CD4-positive, alpha-beta T cell treated with Interleukin-4 for 1 hour (primary cell): Measurements from ENCODE around the gene STK24.
"Not testable (repeated sequence)": the region's sequence is repeated elsewhere in the genome, so short reads cannot be mapped to it uniquely, and the experiment has no call there.

ENCODE experiments used
- DNase-seq, 2 donors: peaks; one replicate each; pipeline ENCODE4 v3.0.0-alpha.2; 2020 to 2022

STK24 gene

DNA sequence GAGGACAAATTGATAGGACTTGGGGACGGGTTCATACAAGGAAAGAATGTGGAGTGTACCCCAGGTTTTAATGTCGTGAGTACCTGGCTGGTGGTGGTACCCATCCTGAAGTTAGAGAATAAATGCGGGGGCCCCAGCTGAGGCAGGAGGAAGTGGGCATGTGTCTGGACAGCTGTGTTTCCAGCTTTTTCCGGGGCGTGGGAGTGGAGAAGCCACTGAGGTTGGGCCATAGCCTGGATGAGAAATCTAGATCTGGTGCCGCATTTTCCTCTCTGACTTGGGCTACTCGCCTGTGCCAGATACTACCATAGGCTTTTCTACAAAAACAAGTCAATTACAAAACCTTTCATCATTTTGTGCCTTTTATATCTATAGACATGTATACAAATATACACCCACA lies 147.4 kb downstream of the STK24 start:
- no peak for DNase-seq

DNA sequence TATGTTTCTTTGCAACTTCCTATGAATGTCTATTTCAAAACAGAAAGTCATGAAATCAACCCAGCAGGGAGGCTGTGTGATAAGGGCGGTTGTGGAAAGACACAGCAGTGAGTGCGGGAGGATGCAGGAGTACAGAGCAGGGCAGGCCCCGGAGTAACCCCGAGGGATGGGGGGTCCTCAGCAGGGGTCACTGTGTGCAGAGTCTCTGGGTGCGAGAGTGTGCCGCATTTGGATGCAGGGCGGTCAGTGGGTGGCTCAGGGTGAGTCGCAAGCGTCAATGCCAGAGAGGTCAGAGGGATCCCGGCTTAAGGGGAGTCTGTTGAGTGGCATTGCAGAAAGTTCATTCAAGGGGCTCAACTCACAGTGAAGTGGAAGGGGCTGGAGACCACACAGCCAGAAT lies 147.8 kb downstream of the STK24 start:
- no peak for DNase-seq

DNA sequence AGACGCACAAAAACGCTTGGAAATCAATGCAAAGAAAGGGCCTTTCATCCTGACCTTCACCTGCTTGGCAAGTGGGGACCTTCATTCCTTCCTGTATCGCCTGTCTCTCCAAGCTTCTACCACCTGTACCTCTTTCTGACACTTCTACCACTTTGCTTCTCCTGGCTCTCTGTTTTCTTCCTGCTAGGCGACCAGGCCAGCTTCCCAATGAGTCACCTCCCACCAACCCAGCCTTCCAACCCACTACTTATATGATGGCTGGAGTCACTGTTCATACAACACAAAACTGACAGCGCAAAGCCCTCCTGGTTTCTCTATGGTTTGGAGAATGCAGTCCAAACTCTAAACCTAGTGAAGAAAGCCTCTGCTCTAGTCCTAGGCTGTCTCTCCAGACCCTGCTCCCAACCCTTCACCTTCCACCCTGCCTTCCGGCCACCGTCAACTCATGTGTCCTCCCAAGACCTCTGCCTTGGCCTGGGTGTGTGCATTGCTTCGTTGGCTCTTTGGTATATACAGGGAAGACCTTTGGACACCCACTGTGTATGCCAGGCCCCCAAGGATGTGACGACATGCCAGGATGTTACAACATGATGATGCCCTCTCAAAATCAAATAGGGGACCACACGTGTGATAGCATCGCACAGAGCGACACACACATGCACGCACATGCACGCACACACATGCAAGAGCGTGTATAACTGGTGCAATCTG lies 148.5 kb downstream of the STK24 start:
- DNase-seq: no peak

DNA sequence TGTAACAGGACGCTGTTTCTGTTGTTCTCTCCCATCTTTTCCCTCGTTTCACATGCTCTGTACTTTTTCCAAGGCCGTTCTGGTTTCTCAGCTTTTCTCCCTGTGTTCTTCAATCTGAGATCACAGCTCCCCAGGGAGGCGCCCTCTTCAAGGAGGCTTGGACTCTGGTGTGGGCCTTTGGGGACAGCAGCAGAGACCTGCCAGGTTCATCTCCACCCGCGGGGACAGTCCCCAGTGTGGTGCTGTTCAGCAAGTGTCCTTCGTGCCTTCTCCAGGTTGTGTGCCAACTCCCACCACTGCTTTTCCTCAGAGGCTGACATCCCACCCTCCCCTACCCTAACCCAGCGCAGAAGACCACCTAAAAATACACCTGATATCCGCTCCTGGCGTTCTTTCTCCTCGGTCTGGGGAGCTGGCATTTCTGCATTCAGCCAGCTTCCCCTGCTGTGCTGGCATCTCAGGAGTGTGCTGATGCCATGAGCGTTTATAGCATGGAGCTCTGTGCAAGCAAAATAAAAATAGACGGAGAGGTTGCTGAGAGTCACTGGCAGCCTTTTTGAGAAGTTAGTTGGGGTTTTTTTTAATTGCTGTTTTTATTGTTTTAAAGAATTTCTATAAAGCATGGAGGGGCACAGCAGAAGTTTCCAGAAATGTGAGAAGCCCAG lies 149.4 kb downstream of the STK24 start:
- no peak for DNase-seq

DNA sequence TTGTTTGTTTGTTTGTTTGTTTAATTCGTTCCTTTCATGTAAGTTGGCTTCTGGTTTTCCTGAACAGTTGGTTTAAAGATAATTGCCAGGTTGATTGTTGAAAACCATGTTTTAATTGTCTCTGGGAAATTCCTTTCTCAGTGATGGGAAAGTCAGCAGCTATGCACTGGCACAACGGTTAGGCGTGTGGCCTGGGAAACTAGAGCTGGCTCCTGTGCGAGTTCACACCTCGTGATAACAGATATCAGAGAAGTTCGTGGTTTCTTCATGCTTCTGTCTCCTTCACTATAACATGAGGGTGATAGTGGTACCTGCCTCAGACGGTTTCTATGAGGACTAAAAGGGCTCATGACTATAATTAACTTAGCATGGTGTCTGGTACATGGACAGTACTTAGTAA lies 153.5 kb downstream of the STK24 start:
- no peak for DNase-seq

DNA sequence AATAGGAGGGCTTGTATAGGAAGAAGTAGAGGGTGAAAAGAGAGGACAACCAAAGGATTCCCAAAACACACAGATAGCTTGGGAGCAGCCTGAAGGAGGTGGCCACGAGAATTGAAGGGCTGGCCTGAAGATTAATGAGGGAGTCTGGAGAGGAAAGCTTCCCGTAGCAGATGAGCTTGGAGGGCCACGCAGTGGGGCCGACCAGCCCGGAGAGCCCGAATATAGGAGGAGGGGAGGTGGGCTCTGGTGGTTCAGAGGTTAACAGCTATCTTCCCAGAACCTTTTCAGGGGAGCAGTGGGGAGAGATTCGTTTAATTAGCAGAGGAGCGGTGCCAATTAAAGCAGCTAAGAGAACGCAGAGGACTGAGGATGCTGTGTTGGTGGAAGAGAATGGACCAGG lies 154.9 kb downstream of the STK24 start:
- no peak for DNase-seq

DNA sequence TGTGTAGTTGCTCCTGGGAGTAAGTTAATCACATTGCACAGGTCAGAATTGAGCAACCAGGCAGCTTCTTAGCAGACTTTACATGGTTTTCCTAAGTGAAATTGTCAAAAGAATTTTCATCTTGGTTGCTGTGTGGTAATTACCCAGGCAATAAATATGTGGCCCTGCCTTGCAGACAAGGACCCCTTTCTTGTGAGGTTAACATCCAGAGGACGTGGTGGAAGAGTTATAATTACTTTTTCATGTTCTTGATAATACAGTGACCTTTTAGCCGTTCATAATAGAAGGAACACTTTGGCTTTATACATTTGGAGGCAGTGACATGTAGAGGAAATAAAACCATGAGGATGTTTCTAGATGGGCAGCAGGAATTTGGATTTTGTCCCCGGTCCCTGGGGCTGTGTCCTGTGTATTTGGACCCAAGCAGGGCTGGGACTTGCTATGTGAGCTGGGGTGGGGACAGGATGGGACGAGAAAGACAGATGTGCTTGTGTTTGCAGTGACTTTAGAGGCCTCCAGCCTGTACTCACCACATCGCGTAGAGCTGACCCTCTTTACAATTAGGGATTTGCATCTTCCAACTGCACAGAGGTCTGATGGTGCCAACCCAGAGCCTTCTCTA lies 156.2 kb downstream of the STK24 start:
- DNase-seq: no peak

DNA sequence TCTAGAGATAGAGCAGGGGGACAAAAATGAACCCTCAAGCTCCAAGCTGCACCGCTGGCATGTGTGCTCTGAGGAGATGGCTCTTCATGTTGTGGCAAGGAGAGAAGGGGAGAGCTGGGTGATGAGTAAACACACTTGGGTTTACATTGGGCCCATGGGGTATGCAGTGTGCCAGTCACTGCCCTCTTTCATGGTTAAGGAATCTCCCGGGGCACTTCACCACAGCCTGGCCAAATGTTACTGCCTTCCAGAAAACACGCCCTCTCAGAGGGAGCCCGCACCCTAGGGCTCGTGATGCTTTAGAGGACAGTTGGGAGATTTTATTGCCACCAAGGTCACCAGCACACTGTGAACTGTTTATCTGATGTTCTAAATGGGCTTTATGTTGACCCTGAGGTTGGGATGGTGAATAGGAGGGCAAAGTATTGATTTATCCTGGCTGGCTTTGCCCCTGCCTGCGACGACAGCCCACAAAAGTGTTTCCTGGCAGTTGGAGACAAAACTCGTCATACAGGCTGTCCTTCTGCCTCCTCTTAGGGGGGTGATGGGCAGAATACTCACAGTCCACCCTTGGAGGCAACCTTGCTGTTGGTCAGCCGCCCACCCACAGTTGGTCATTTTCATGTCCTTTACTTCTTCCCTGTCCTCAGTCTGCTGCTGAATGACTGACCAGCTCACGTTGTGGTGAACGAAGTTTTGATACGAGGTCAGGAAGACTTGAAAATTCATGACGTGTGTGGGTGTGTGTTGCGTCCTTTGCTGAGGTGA lies 156.9 kb downstream of the STK24 start:
- DNase-seq: no peak

DNA sequence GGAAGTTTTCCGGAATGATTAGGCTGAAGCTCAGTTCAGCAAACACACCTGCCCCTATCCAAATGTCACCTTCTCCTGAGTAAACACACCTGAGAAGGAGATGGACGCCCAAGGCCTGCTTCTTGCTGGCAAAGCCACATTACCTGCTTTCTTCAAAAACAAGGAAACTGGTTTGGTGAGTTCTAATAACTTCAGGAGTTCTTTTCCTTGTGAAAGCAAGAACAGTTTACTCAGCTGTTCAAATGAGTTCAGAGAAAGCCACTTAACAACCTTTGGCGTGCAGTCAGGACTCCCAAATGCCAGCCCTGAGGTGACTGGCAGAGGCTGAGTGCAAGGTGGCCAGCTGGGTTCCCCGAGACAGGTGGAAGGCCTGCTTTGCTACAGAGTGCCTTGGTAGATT lies 160.5 kb downstream of the STK24 start:
- no peak for DNase-seq

DNA sequence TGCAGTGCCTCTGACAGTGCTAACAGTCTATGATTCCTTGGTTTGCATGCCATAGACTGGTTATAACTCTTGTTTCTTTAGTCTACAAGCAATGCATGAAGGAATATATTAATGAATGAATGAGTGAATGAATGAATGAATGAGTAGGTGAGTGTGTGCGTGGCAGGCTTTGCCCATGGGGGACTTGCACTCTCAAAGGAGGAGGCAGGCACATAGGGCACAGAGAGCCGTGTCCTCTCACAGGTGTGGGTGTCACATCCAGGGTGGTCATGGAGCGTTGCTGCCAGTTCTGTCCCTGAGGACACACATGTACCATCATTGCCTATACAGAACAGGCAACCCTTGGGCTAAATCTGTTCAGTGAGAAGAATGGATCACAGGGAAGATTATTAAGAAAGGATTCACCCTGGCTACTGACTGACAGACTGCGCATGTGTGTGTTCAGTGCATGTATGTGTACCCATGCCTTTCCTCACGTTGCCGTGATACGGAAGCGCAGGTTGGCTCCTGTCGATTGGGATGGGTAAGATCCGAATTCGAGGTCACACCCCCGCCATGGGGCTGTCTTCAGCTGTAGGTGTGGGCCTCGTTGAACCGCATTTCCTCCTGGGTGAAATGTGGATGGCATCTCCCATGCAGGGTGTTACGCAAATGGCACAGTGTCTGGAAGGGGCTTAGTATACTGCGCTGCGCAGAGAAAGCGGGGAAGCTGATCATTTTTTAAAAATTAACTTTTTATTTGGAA lies 161.4 kb downstream of the STK24 start:
- no peak for DNase-seq

DNA sequence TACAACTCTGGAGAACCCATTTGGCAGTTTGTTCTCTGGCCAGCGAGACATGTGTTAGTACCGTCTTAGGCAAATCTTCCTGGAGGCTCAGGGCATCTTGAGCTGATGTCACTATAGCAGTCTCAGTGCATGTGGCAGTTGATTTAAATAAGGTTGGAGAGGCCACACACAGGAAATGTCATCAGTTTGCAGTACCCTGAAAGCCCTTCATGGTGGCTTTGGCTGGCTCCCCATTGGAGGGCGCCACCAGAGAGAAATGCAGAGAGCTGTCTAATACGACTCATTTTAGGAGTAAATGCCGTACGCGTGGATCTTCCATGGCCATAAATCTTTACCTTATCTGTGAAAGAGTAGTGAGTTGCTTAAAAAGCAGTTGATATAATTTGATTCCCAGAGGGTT lies 163.1 kb downstream of the STK24 start:
- DNase-seq: no peak

DNA sequence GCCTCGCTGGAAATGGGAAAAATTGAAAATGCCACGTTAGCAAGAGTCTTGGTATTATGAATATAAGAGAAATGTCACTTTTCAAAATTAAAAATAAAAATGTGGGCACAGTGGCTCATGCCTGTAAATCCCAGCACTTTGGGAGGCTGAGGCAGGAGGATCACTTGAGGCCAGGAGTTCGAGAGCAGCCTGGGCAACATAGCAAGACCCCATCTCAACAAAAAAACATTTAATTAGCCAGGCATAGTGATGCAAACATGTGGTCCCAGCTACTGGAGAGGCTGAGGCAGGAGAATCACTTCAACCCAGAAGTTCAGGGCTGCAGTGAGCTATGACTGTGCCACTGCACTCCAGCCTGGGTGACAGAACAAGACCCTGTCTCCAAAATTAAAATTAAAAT lies 163.6 kb downstream of the STK24 start:
- not testable (repeated sequence) for DNase-seq

DNA sequence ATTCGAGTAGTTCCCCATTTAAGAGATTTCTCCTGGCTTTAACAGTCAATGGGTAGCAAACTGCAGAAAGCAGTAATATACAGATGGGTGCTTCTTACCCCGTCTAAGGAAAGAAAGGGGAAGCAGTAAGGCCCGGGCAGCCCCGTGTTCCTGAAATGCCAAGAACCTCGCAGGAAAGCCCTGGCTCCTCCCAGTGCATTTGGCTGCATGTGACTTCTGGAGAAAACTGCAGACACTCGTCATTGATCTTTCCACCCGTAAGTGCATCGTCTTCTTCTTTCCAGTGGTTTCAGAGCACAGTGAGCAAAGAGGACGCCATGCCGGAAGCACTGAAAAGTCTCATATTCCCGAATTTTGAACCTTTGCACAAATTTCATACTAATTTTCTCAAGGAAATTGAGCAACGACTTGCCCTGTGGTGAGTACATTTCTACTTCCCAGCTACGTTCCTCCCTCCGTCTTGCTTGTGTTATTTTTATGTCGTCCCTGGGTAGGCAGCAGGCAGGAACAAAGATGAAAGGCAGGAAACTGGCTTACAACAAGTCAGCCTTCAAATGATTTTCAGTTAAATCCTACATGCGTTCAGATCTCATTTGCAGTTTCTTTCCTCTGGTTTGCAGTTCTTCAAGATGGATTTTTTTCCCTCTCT lies 165.2 kb downstream of the STK24 start:
- peak in 1 of 2 donors; percentile 45 for DNase-seq

DNA sequence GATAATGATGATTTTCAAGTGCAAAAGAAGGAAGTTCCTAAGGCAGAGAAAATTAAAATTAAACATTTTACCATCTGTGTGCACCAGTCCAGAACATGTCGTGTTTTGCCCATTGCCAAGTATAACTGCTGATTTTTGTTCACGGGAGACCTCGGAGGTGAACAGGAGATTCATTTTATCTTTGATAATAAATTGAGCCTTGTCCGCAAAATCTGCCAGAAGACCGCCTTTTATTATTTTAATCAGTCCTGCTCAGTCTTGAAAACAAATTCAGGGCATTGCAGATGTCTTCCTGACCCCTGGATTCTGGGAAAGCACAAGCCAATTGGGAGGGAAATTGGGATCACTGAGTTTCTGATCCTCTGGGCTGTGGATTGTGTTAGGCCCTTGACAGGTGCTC lies 165.9 kb downstream of the STK24 start:
- DNase-seq: no peak

DNA sequence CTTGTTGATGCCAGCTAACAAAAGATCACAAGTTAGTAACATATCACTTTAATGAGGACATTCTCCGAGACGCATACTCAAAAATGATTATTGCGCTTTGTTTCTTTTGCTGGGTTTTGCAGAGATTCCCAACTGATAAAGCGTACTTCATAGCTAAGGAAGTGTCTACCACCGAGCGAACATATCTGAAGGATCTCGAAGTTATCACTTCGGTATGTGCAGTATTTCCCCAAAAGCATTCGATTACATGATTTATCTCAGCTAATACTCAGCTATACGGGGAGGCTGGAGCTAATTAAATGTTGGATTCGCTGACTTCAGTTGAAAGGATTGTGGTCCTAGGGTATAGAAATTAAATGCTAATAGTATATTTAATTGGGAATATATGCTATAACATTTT lies 166.3 kb downstream of the STK24 start:
- DNase-seq: no peak

DNA sequence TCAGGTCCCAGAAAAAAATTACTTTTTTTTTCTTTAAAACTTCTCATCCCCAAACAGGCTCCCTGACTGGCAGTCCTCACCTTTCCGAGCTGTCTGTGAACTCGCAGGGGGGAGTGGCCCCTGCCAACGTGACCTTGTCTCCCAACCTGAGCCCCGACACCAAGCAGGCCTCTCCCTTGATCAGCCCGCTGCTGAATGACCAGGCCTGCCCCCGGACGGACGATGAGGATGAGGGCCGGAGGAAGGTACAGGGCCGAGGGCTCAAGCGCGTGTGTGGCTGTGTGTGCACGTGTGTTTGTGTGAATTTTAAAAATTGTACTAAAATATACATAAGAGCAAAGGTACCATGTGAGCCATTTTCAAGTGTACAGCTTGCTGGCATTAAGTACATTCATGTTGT lies 167.6 kb downstream of the STK24 start:
- DNase-seq: no peak

DNA sequence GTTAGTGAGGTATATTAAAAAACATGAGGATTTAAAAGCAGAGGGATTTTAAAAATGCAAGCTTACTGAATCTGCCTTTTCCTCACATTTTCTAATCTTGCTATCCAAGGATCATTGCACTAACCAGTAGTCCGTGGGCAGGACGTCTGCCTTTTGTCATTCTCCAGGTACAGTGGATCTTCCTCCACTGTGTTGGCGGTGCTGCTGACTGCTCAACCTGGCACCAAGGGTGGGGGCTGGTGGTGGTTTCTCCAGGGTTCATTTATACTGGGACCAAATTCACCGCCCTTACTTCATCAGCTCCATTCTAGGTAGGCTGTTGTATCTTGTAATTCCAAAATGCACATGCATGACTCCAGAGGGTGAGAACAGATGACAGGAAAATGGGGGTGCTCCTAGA lies 169.3 kb downstream of the STK24 start:
- DNase-seq: no peak

DNA sequence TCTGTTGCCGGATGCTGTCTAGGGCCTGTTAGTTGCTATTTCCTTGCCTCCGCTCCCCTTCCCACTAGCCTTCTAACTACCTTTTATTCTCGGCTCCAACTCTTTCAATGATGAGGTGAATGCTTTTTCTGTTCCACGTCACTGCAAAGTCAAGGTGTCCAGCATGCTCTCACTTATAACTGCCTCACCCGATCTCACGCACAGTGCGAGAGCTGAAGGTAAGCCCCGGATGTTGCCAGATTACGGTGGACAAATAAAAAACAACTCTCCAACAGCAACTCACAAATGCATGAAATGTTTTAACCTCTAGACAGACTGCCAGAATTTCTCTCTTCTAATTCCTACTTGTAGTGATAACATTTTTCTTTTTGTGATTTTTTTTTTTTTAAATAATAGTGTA lies 169.9 kb downstream of the STK24 start:
- DNase-seq: no peak

DNA sequence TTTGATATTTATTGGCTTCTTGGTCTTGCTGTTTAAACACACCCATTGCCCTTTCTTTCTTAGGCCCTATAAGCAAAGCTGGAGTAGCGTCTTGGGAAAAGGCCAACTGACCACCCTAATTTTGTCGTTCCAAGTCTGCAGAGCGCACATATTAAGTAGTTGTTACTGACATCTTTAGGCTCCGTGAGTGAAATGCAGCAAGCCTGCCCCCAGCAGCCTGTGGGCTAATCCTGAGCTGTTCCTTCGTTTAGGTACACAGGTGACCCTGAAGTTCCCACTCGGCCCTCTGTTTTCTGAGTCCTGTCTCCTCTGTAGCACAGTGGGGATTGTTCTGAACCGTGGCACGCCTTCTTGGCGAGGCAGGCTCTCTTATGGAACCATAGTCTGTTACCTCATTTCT lies 170.5 kb downstream of the STK24 start:
- no peak for DNase-seq

DNA sequence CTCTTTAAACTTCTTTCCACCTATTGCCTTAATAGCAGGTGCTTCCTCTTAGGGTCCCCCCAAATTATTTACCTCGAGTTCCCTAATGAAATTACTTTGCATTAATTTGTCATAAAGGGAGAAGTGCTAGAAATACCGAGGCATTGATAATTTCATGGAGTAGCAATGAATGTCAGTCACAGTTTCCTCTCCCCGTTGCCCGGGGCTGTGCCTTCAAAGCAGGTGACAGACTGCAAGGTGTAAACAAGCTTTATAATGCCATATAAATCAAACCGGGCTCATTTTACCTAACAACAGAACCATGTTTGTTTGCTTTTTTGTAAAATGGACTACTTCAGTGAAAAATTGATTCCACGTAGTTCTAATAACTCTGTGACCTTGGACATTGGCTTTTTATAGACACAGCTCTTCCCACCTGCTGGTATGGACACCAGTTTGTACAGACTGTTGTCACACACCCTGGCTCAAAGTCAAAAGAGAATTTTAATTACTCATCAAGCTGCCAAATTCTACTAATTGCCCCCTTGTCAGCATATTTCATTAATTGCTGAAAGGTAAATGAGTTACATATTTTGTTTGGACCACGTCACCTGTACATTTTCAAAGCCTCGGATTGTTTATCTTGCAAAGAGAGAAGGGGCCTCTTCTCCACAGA lies 171.1 kb downstream of the STK24 start:
- no peak for DNase-seq

DNA sequence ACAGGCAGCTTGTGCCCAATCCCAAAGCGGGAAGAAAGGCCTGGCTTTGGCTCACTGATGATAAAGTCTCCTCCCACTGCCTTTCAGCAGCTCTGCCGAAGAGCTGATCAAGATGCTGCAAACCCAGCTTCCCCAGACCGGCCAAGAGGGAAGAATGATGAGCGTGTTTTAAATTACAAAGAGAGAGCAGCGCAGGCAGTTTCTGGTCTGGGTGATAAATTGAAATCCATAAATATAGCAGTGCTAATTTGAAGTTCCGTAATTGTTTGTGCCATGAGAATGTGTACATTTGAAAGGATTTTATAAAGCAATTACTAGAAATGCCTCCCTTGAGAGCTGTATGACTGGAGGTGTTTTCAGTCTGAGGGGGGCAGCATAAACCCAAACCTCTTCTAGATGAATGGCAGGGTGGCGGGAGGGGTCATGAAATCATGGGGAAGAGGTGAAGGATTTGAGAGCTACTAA lies 171.8 kb downstream of the STK24 start:
- no peak for DNase-seq

DNA sequence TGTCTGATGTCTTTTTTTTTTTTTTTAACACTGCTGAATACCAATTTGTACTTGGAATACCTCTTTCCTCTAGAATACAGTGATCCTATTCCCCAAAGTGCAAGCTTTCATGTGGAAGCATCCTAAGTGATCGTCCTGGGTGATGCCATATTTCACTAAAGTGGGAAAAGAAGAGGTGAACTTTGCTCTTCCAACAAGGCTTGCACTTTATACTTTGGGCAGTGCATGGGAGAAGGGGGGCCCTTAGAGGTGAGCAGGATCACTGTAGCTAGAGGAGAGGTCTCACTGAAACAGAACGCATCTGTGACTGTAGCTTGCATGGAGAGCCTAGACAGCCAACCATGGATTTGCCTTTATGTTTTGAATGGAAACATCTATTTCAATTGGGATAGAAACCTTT lies 173.8 kb downstream of the STK24 start:
- no peak for DNase-seq
